Right lobe of liver (tissue), 4 donors: ENCODE measurements around the gene TCF4.

Experiments
- POLR2A ChIP-seq: fragments of 450-650 bp; IDR thresholded peaks from one replicate; pipeline ENCODE4 v1.6.1; 2017; ENCODE audit warnings: antibody characterized with exemption, mild to moderate bottlenecking
- TF ChIP-seq, protein P1 (sequence below), 4 donors: fragments of 200-600 bp in 3 of 4; fragments of 450-650 bp in 1 of 4; IDR thresholded peaks; one replicate each; pipeline versions ENCODE4 v1.5.1 to v1.8.0; 2016 to 2022; ENCODE audit warnings: antibody characterized with exemption in 4 of 4, mild to moderate bottlenecking in 2 of 4
- donor health status: DM: no; HTN: no; CAD: no.
- donor health status: DM: no; HTN: no; CAD: no.
- donor health status: DM: no; HTN: yes; CAD: no.

DNA sequence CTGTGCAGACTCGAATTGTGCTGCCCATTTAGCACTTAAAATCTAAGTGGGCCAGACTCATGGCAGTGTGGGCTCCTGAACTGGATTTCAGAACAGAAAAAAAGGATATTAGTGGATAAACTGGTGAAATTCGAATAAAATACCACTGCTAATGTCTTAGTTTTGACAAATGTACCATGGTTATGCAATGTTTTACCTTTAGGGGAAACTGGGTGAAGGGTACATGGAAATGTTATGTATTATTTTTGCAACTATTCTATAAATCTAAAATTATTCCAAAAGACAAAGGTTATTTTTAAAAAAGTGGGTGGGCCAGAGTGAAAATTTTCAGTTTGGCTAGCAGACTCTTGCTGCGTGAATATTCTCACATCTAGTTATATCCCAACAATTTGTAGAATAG is 368.2 kb downstream of the TCF4 start:
- TF ChIP-seq, protein P1, sequence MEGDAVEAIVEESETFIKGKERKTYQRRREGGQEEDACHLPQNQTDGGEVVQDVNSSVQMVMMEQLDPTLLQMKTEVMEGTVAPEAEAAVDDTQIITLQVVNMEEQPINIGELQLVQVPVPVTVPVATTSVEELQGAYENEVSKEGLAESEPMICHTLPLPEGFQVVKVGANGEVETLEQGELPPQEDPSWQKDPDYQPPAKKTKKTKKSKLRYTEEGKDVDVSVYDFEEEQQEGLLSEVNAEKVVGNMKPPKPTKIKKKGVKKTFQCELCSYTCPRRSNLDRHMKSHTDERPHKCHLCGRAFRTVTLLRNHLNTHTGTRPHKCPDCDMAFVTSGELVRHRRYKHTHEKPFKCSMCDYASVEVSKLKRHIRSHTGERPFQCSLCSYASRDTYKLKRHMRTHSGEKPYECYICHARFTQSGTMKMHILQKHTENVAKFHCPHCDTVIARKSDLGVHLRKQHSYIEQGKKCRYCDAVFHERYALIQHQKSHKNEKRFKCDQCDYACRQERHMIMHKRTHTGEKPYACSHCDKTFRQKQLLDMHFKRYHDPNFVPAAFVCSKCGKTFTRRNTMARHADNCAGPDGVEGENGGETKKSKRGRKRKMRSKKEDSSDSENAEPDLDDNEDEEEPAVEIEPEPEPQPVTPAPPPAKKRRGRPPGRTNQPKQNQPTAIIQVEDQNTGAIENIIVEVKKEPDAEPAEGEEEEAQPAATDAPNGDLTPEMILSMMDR (IDR thresholded peaks at IDR 0.05) = no peak
- TF ChIP-seq POLR2A = no peak
